ENCODE data around the gene AOAH.

DNA sequence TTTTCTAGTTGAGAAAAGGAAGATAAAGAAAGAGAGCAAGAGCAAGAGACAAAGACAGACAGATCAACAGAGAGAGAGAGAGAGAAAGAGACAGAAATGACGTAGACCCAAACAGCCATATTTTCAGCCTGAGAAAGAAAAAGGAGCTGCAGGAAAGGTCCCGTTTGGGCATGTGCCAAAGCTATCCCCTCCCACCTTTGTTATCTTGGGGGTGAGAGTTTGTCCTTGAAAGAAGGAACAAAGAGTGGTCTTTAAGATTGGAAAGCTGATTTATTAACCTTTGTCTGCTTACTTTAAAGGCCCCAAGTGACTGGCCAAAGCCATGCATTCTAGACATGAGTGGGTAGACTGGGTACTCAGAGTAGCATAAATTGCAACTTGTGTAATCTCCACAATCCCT is 98.2 kb downstream of the AOAH start:
- TF ChIP-seq, protein P1, sequence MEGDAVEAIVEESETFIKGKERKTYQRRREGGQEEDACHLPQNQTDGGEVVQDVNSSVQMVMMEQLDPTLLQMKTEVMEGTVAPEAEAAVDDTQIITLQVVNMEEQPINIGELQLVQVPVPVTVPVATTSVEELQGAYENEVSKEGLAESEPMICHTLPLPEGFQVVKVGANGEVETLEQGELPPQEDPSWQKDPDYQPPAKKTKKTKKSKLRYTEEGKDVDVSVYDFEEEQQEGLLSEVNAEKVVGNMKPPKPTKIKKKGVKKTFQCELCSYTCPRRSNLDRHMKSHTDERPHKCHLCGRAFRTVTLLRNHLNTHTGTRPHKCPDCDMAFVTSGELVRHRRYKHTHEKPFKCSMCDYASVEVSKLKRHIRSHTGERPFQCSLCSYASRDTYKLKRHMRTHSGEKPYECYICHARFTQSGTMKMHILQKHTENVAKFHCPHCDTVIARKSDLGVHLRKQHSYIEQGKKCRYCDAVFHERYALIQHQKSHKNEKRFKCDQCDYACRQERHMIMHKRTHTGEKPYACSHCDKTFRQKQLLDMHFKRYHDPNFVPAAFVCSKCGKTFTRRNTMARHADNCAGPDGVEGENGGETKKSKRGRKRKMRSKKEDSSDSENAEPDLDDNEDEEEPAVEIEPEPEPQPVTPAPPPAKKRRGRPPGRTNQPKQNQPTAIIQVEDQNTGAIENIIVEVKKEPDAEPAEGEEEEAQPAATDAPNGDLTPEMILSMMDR (IDR thresholded peaks at IDR 0.05) = no peak
- no peak for TF ChIP-seq POLR2A (IDR thresholded peaks at IDR 0.05)
- TF ChIP-seq EP300 (IDR thresholded peaks at IDR 0.05) = no peak
- TF ChIP-seq POLR2AphosphoS5 (IDR thresholded peaks at IDR 0.05) = no peak
